ENCODE data around the gene HNRNPLL.

GRCh38 chr2:38617301-38617700, 14.6 kb upstream of the HNRNPLL start:
- TF ChIP-seq CTCF (IDR thresholded peaks at IDR 0.05) (no peak), POLR2A (IDR thresholded peaks at IDR 0.05) (no peak)

Data from heart left ventricle (tissue), 13 donors.